HepG2 (cell line): ENCODE data around the gene GPR89B. TPM values are rescaled to one million over a fixed set of nuclear protein-coding genes. Genes with fewer than 3 reads are reported as not detected.

Experiments used
- ATAC-seq: fragments of 200-7000 bp; cut with Tn5 transposase; 3 replicates; pipeline ENCODE4 v1.9.1; 2020; ENCODE audit warnings: mild to moderate bottlenecking, moderate library complexity
- BruUV-seq: library from RNA; stranded (reverse); fragments of 400-500 nt; replicated peaks from 2 replicates; lab custom pipeline; 2021; lab: Mats Ljungman, UMichigan
- CTCF ChIA-PET: fragments of 300-600 bp; formaldehyde crosslinking; extraction: SDS; loops from one replicate; lab custom pipeline; 2021; ENCODE audit warnings: low total read pairs, inconsistent platforms, low intra/inter-chr PET ratio; lab: Yijun Ruan, JAX
- POLR2A ChIA-PET: fragments of 350-600 bp; sonication (Branson Sonifier 250); formaldehyde crosslinking; loops from one replicate; lab custom pipeline; 2020; ENCODE audit warnings: antibody characterized with exemption, inconsistent platforms; lab: Yijun Ruan, JAX
- DNase-seq: peaks from one replicate; pipeline ENCODE4 v3.0.0-alpha.2; 2015; ENCODE audit warnings: low spot score
- FAIRE-seq: peaks from 3 replicates; lab custom pipeline; 2011; peaks lifted over from hg19 to GRCh38; lab: Jason Lieb, UNC
- H2AFZ ChIP-seq: one replicate; pipeline ENCODE4 v1.6.1; 2011; ENCODE audit warnings: low read length, inconsistent platforms
- H3K27ac ChIP-seq: fragments of 300-600 bp; 3 replicates; pipeline ENCODE4 v1.8.0; 2011; ENCODE audit warnings: mixed run types, mild to moderate bottlenecking, mixed read lengths, low read length, inconsistent platforms; ENCODE audit not compliant: insufficient read depth; ENCODE audit errors: extremely low read length
- H3K27me3 ChIP-seq, 2 experiments: fragments of 200-600 bp in 1 of 2; 2 replicates in 1 of 2; 3 replicates in 1 of 2; pipeline versions ENCODE4 v1.6.0 to v1.8.0; 2011; ENCODE audit warnings: low read length in 2 of 2, mild to moderate bottlenecking in 2 of 2, moderate library complexity in 2 of 2, inconsistent platforms in 1 of 2; ENCODE audit not compliant: insufficient read depth in 2 of 2, control insufficient read depth in 1 of 2
- H3K36me3 ChIP-seq, 2 experiments: fragments of 200-600 bp in 1 of 2; replicated peaks in 1 of 2; 2 replicates in 1 of 2; 3 replicates in 1 of 2; pipeline versions ENCODE4 v1.5.1 to v1.8.0; 2011; ENCODE audit warnings: low read length in 2 of 2, inconsistent platforms in 1 of 2; ENCODE audit not compliant: insufficient read depth in 2 of 2, control insufficient read depth in 1 of 2
- H3K4me1 ChIP-seq: 2 replicates; pipeline ENCODE4 v1.5.1; 2012; ENCODE audit warnings: low read length, inconsistent platforms; ENCODE audit not compliant: insufficient read depth
- H3K4me2 ChIP-seq: 2 replicates; pipeline ENCODE4 v1.6.0; 2011; ENCODE audit warnings: low read depth, low read length, inconsistent platforms
- H3K4me3 ChIP-seq, 3 experiments: fragments of 200-600 bp in 1 of 3; sonication (generic), shearing (Covaris generic) in 1 of 3; replicated peaks in 1 of 3; 2 replicates each; pipeline ENCODE4 v1.5.1; 2011 to 2016; ENCODE audit warnings: low read length in 3 of 3, inconsistent platforms in 2 of 3, low read depth in 2 of 3, mild to moderate bottlenecking in 2 of 3, control low read depth in 1 of 3, mixed read lengths in 1 of 3; ENCODE audit not compliant: insufficient read depth in 1 of 3
- H3K79me2 ChIP-seq: one replicate; pipeline ENCODE4 v1.6.1; 2011; ENCODE audit warnings: low read length, inconsistent platforms; ENCODE audit not compliant: insufficient read depth
- H3K9ac ChIP-seq: 2 replicates; pipeline ENCODE4 v1.6.0; 2011; ENCODE audit warnings: mild to moderate bottlenecking, low read depth, low read length, inconsistent platforms; ENCODE audit not compliant: insufficient read depth
- H3K9me3 ChIP-seq: 2 replicates; pipeline ENCODE4 v1.5.1; 2012; ENCODE audit warnings: mild to moderate bottlenecking, low read length
- H4K20me1 ChIP-seq: 2 replicates; pipeline ENCODE4 v1.6.0; 2011; ENCODE audit warnings: inconsistent platforms, mild to moderate bottlenecking, low read length, moderate library complexity; ENCODE audit not compliant: insufficient read depth
- CTCF ChIP-seq: sonication (generic); formaldehyde crosslinking; IDR thresholded peaks from 2 replicates; pipeline ENCODE4 v1.5.0; 2020; ENCODE audit warnings: mild to moderate bottlenecking, missing genetic modification reagents, moderate library complexity
- HES4 ChIP-seq: sonication (generic); formaldehyde crosslinking; IDR thresholded peaks from 2 replicates; pipeline ENCODE4 v1.9.0; 2021; ENCODE audit warnings: mild to moderate bottlenecking, missing genetic modification reagents, borderline replicate concordance
- RBM39 ChIP-seq: fragments of 200-400 bp; formaldehyde crosslinking; IDR thresholded peaks from one replicate; pipeline ENCODE4 v1.6.1; 2018; ENCODE audit warnings: antibody characterized with exemption, mild to moderate bottlenecking, low read depth, low read length; ENCODE audit not compliant: poor library complexity, severe bottlenecking
- STAG1 ChIP-seq: sonication (generic); formaldehyde crosslinking; IDR thresholded peaks from 2 replicates; pipeline ENCODE4 v1.4.0; 2020; ENCODE audit warnings: missing genetic modification reagents
- WGBS: methylation state at CpG from one replicate; pipeline ENCODE4 v1.1.6; 2017; ENCODE audit warnings: low lambda C conversion rate; 5-methylcytosine and 5-hydroxymethylcytosine counted together
- in situ Hi-C: cut with HindIII; loops from 2 replicates; pipeline ENCODE4 v1.10.0; 2017; ENCODE audit warnings: low pct_unique_long_range_greater_than_20kb; ENCODE audit not compliant: extremely low pct_ligation_motif_present
- intact Hi-C: fragments of 100-400 bp; cut with micrococcal nuclease; formaldehyde crosslinking; loops from one replicate; pipeline ENCODE4 v1.10.0; 2022; ENCODE audit not compliant: unreplicated experiment
- polyA plus RNA-seq, 8 experiments: library from polyadenylated mRNA; depleted of rRNA in 3 of 8; stranded (reverse) in 7 of 8; unstranded in 1 of 8; fragments of >200 nt; fragmentation: Illumina TruSeq in 4 of 8; extraction: Trizol in 4 of 8; gene quantifications; 2 replicates each; pipeline versions ENCODE4 v1.2.1 to v1.2.3, GENCODE V29; 2011 to 2016; ENCODE audit warnings: low read depth in 4 of 8, missing spikeins in 1 of 8, mixed read lengths in 1 of 8; ENCODE audit not compliant: insufficient read depth in 1 of 8
- total RNA-seq, 5 experiments: library from RNA; depleted of rRNA; stranded (reverse); fragments of >200 nt; fragmentation: Illumina TruSeq; extraction: Trizol; gene quantifications; 2 replicates each; pipeline ENCODE4 v1.2.3, GENCODE V29; 2016; ENCODE audit warnings: low read depth in 1 of 5

GPR89B gene
- total and polyA plus RNA-seq, 2 of the 13 experiments (the other 11 are each of a cell fraction or from before 2014, with no cell fraction given): 12.2 to 20.1 TPM

GRCh38 chr1:147892216-147892615 lies 36.0 kb upstream of the GPR89B start:
- 0 out of 2 replicates have a peak, but pooled peaks have one; percentile 12 for TF ChIP-seq CTCF (CRISPR knock-in tag)
- no peak for TF ChIP-seq RBM39
- peak; percentile 23; the same call in 1 of the 2 replicates for TF ChIP-seq STAG1 (CRISPR knock-in tag)
- no peak for TF ChIP-seq HES4 (CRISPR knock-in tag)
- no TSS peak for BruUV-seq
- H3K4me2 ChIP-seq: no peak overlapping the region
- H3K9me3 ChIP-seq: no peaks in the 10 kb centered on the region
- no peaks in the 10 kb centered on the region for H3K4me1 ChIP-seq
- no peak overlapping the region for H2AFZ ChIP-seq
- DNase-seq (no peak), FAIRE-seq (no peak), ATAC-seq (peak; percentile 56)
- in situ Hi-C loops: loop anchor here (5.0 to 10.0 kb wide), 2 partner anchors 170 to 397 kb away; no protein-coding TSS in a partner anchor
- 53% methylated on average over 5 of the region's 5 CpGs for WGBS
- H3K27me3 ChIP-seq: no peaks in the 10 kb centered on the region; a peak in 1 of 5 replicates
- H3K36me3 ChIP-seq: no peaks in the 10 kb centered on the region
- ChIA-PET POLR2A (interaction anchor here (0.9 kb wide), 1 partner anchor 171 kb away, joined by 3 read pairs; no protein-coding TSS in a partner anchor), CTCF (interaction anchor here (0.7 to 2.4 kb wide), 3 partner anchors 168 to 397 kb away, joined by 5 to 26 read pairs (median 6); no protein-coding TSS in a partner anchor)
- H3K27ac ChIP-seq: no peak overlapping the region
- intact Hi-C loops: loop anchor here (2.0 to 10.0 kb wide), 3 partner anchors 51 to 397 kb away; no protein-coding TSS in a partner anchor
- H3K79me2 ChIP-seq: no peaks in the 10 kb centered on the region
- H4K20me1 ChIP-seq: no peaks in the 10 kb centered on the region
- H3K4me3 ChIP-seq: no peak overlapping the region
- H3K9ac ChIP-seq: no peak overlapping the region
